Ammon's horn (tissue), 1 donor: ENCODE results near the gene NOSTRIN.
"Not testable (repeated sequence)": the region's sequence is repeated elsewhere in the genome, so short reads cannot be mapped to it uniquely, and the experiment has no call there.

ENCODE experiments used
- DNase-seq: peaks from one replicate; pipeline ENCODE4 v3.0.0-alpha.2; 2016; ENCODE audit warnings: low spot score

NOSTRIN gene

GRCh38 chr2:168801961-168802858, at the start of gene NOSTRIN:
NOSTRIN (plus strand) TSS chr2:168802637; CDS start chr2:168802647, 10 bp downstream.
- DNase-seq: no peak

GRCh38 chr2:168753765-168754329, 48.6 kb upstream of the NOSTRIN start:
- no peak for DNase-seq

GRCh38 chr2:168757223-168757622, 45.2 kb upstream of the NOSTRIN start:
- no peak for DNase-seq

- DNase-seq: peak; percentile 62
Measured at GRCh38 chr2:168758970-168759820, 43.2 kb upstream of the NOSTRIN start.

GRCh38 chr2:168765401-168765800, 37.0 kb upstream of the NOSTRIN start:
- no peak for DNase-seq

GRCh38 chr2:168766600-168766999, 35.8 kb upstream of the NOSTRIN start:
- DNase-seq: no peak

- no peak for DNase-seq
Measured at GRCh38 chr2:168767258-168767657, 35.2 kb upstream of the NOSTRIN start.

GRCh38 chr2:168768357-168768756, 34.1 kb upstream of the NOSTRIN start:
- not testable (repeated sequence) for DNase-seq

GRCh38 chr2:168770796-168771195, 31.6 kb upstream of the NOSTRIN start:
- DNase-seq: no peak

GRCh38 chr2:168772704-168773103, 29.7 kb upstream of the NOSTRIN start:
- DNase-seq: no peak

GRCh38 chr2:168773128-168773527, 29.3 kb upstream of the NOSTRIN start:
- DNase-seq: no peak

- peak; percentile 38 for DNase-seq
Measured at GRCh38 chr2:168773719-168774521, 28.5 kb upstream of the NOSTRIN start.

GRCh38 chr2:168775837-168776236, 26.6 kb upstream of the NOSTRIN start:
- no peak for DNase-seq

- no peak for DNase-seq
Measured at GRCh38 chr2:168780669-168781071, 21.8 kb upstream of the NOSTRIN start.

- DNase-seq: no peak
Measured at GRCh38 chr2:168781191-168781817, 21.1 kb upstream of the NOSTRIN start.

- DNase-seq: no peak
Measured at GRCh38 chr2:168782271-168782670, 20.2 kb upstream of the NOSTRIN start.

- no peak for DNase-seq
Measured at GRCh38 chr2:168784993-168785392, 17.4 kb upstream of the NOSTRIN start.

GRCh38 chr2:168787098-168787781, 15.2 kb upstream of the NOSTRIN start:
- no peak for DNase-seq

GRCh38 chr2:168787782-168788376, 14.6 kb upstream of the NOSTRIN start:
- DNase-seq: no peak

- DNase-seq: no peak
Measured at GRCh38 chr2:168789776-168790175, 12.7 kb upstream of the NOSTRIN start.
